Fibroblast of pulmonary artery (primary cell): ENCODE measurements around the gene SMAD4.

Experiments
- DNase-seq: peaks from one replicate; pipeline ENCODE4 v3.0.0-alpha.2; 2010; ENCODE audit warnings: low read depth
- H3K4me3 ChIP-seq: replicated peaks from 2 replicates; pipeline ENCODE4 v1.5.1; 2011; ENCODE audit warnings: low read depth, mild to moderate bottlenecking, control low read depth, low read length, moderate library complexity
- TF ChIP-seq, protein P1 (sequence below): IDR thresholded peaks from 2 replicates; pipeline ENCODE4 v1.5.1; 2011; ENCODE audit warnings: mild to moderate bottlenecking, control low read depth, low read length, inconsistent platforms; ENCODE audit errors: missing control alignments

Gene SMAD4

GRCh38 chr18:51132256-51132935 is 102.4 kb downstream of the SMAD4 start:
- TF ChIP-seq, protein P1, sequence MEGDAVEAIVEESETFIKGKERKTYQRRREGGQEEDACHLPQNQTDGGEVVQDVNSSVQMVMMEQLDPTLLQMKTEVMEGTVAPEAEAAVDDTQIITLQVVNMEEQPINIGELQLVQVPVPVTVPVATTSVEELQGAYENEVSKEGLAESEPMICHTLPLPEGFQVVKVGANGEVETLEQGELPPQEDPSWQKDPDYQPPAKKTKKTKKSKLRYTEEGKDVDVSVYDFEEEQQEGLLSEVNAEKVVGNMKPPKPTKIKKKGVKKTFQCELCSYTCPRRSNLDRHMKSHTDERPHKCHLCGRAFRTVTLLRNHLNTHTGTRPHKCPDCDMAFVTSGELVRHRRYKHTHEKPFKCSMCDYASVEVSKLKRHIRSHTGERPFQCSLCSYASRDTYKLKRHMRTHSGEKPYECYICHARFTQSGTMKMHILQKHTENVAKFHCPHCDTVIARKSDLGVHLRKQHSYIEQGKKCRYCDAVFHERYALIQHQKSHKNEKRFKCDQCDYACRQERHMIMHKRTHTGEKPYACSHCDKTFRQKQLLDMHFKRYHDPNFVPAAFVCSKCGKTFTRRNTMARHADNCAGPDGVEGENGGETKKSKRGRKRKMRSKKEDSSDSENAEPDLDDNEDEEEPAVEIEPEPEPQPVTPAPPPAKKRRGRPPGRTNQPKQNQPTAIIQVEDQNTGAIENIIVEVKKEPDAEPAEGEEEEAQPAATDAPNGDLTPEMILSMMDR, result no peak
- DNase-seq, result no peak
- H3K4me3 ChIP-seq, result no peak overlapping the region

DNA sequence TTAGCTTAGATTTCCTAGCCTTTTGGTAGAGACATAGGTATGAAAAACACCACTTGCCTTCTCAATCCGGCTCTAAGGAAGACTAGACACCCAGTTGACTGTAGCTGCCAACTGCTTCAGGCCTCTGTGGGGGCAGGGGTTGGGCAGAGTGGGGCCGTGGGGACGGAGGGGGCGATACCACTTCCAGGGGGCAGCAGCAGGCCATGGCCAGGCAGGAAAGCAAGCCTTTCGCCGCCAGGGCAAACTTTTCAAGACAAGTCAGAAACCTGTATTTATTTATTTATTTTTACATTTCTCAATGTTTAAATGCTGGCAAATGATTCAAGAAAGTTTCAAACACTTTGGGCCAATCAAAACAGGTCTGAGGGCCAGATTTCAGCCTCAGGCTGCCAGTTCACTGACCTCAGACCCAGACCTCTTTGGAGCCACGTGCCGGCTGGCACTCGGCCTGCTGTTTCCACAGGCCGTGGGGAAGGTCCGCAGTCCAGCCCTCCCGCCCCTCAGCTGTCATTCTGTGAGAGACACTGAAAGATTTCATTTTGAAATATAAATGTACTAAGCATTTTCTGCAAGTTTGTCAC is 103.7 kb downstream of the SMAD4 start:
- DNase-seq, result no peak
- no peak overlapping the region for H3K4me3 ChIP-seq
- TF ChIP-seq, protein P1, result no peak
